Peyer's patch (tissue), 4 donors: ENCODE results near the gene UNC13C. TPM values are rescaled to one million over a fixed set of nuclear protein-coding genes. Genes with fewer than 3 reads are reported as not detected.

Experiments used
- DNase-seq, 3 donors: peaks; one replicate each; pipeline ENCODE4 v3.0.0-alpha.2; 2017 to 2019
- H3K27ac ChIP-seq, 4 donors: fragments of 200-600 bp; sonication (generic); one replicate each; pipeline ENCODE4 v1.5.1; 2016 to 2019
- H3K27me3 ChIP-seq, 2 donors: fragments of 200-600 bp; sonication (generic); one replicate each; pipeline ENCODE4 v1.5.1; 2019
- H3K36me3 ChIP-seq, 3 donors: fragments of 200-600 bp; sonication (generic); one replicate each; pipeline ENCODE4 v1.5.1; 2016 to 2019
- H3K4me1 ChIP-seq, 4 donors: fragments of 200-600 bp; sonication (generic); one replicate each; pipeline ENCODE4 v1.5.1; 2016 to 2019
- H3K4me3 ChIP-seq, 4 donors: fragments of 200-600 bp; sonication (generic); 1 replicate in 3 of 4; 2 replicates in 1 of 4; pipeline ENCODE4 v1.5.1; 2016 to 2019; ENCODE audit warnings: mild to moderate bottlenecking in 1 of 4
- H3K9me3 ChIP-seq, 4 donors: fragments of 200-600 bp; sonication (generic); one replicate each; pipeline ENCODE4 v1.5.1; 2016 to 2019; ENCODE audit warnings: mild to moderate bottlenecking in 1 of 4
- CTCF ChIP-seq, 6 experiments: fragments of 450-650 bp in 4 of 6; fragments of 200-600 bp in 2 of 6; sonication (generic) in 1 of 6; IDR thresholded peaks; one replicate each; pipeline ENCODE4 v1.5.1; 2017 to 2019; ENCODE audit warnings: antibody characterized with exemption in 6 of 6, mild to moderate bottlenecking in 3 of 6, moderate library complexity in 1 of 6
- POLR2A ChIP-seq, 2 donors: fragments of 450-650 bp; IDR thresholded peaks; one replicate each; pipeline ENCODE4 v1.5.1; 2017; ENCODE audit warnings: antibody characterized with exemption in 2 of 2, mild to moderate bottlenecking in 2 of 2, moderate library complexity in 2 of 2
- total RNA-seq, 4 donors: library from RNA; depleted of rRNA; stranded (reverse); fragments of >200 nt; gene quantifications; one replicate each; pipeline ENCODE4 v1.1.0, GENCODE V29; 2016

UNC13C gene
- total RNA-seq, 4 donors from 2014 or later = under 0.01 to 3.3 (median 0.35) TPM

GRCh38 chr15:54481819-54482218, 503.6 kb downstream of the UNC13C start:
- H3K4me1 ChIP-seq = no peaks in the 10 kb centered on the region
- TF ChIP-seq CTCF (IDR thresholded peaks at IDR 0.05) (no peak), POLR2A (IDR thresholded peaks at IDR 0.05) (no peak)
- no peaks in the 10 kb centered on the region for H3K36me3 ChIP-seq
- no peak overlapping the region for H3K4me3 ChIP-seq
- H3K9me3 ChIP-seq = no peaks in the 10 kb centered on the region
- no peak for DNase-seq
- no peaks in the 10 kb centered on the region for H3K27me3 ChIP-seq
- H3K27ac ChIP-seq = no peak overlapping the region

GRCh38 chr15:54482251-54482650, 504.0 kb downstream of the UNC13C start:
- no peak overlapping the region for H3K27ac ChIP-seq
- no peaks in the 10 kb centered on the region for H3K4me1 ChIP-seq
- H3K9me3 ChIP-seq = no peaks in the 10 kb centered on the region
- no peaks in the 10 kb centered on the region for H3K27me3 ChIP-seq
- H3K36me3 ChIP-seq = no peaks in the 10 kb centered on the region
- TF ChIP-seq CTCF (IDR thresholded peaks at IDR 0.05) (no peak), POLR2A (IDR thresholded peaks at IDR 0.05) (no peak)
- no peak for DNase-seq
- no peak overlapping the region for H3K4me3 ChIP-seq

GRCh38 chr15:54500330-54500729, 522.1 kb downstream of the UNC13C start:
- H3K27ac ChIP-seq = no peak overlapping the region
- no peaks in the 10 kb centered on the region for H3K36me3 ChIP-seq
- H3K4me3 ChIP-seq = no peak overlapping the region
- no peaks in the 10 kb centered on the region for H3K4me1 ChIP-seq
- H3K27me3 ChIP-seq = no peaks in the 10 kb centered on the region
- no peaks in the 10 kb centered on the region for H3K9me3 ChIP-seq
- TF ChIP-seq POLR2A (IDR thresholded peaks at IDR 0.05) = no peak
- no peak for TF ChIP-seq CTCF (IDR thresholded peaks at IDR 0.05)
- no peak for DNase-seq

GRCh38 chr15:54502416-54503075, 524.3 kb downstream of the UNC13C start:
- Histone ChIP-seq H3K9me3 (no peaks in the 10 kb centered on the region), H3K4me1 (no peaks in the 10 kb centered on the region), H3K4me3 (no peak overlapping the region), H3K27me3 (no peaks in the 10 kb centered on the region), H3K36me3 (no peaks in the 10 kb centered on the region), H3K27ac (no peak overlapping the region)
- DNase-seq = no peak
- TF ChIP-seq CTCF (IDR thresholded peaks at IDR 0.05) (no peak), POLR2A (IDR thresholded peaks at IDR 0.05) (no peak)

GRCh38 chr15:54504695-54505094, 526.5 kb downstream of the UNC13C start:
- Histone ChIP-seq H3K9me3 (no peaks in the 10 kb centered on the region), H3K4me3 (no peak overlapping the region), H3K4me1 (no peaks in the 10 kb centered on the region), H3K27me3 (no peaks in the 10 kb centered on the region), H3K27ac (no peak overlapping the region), H3K36me3 (no peaks in the 10 kb centered on the region)
- TF ChIP-seq CTCF (IDR thresholded peaks at IDR 0.05) = no peak
- TF ChIP-seq POLR2A (IDR thresholded peaks at IDR 0.05) = no peak
- no peak for DNase-seq
